B cell (primary cell): Measurements from ENCODE around the gene PSMD5. TPM values are rescaled to one million over a fixed set of nuclear protein-coding genes. Genes with fewer than 3 reads are reported as not detected.

Experiments used
- ATAC-seq: fragments of 200-7000 bp; cut with Tn5 transposase; one replicate; pipeline ENCODE4 v1.10.0; 2021; ENCODE audit warnings: low read depth, mild to moderate bottlenecking, moderate number of reproducible peaks, moderate library complexity
- CTCF ChIA-PET: fragments of 350-600 bp; sonication (Branson Sonifier 250); formaldehyde crosslinking; loops from one replicate; lab custom pipeline; 2021; ENCODE audit warnings: antibody characterized with exemption, inconsistent platforms; lab: Charles Lee
- POLR2A ChIA-PET: fragments of 350-600 bp; sonication (Branson Sonifier 250); formaldehyde crosslinking; loops from one replicate; lab custom pipeline; 2021; ENCODE audit warnings: antibody characterized with exemption; lab: Charles Lee
- DNase-seq: peaks from one replicate; pipeline ENCODE4 v3.0.0; 2013
- H2AFZ ChIP-seq: 2 replicates; pipeline ENCODE4 v1.6.1; 2012; ENCODE audit warnings: mild to moderate bottlenecking, low read depth, low read length; ENCODE audit not compliant: insufficient read depth, poor library complexity, severe bottlenecking
- H3K27ac ChIP-seq, 2 donors: 1 replicate in 1 of 2; 2 replicates in 1 of 2; pipeline ENCODE4 v1.5.1; 2012 to 2013; ENCODE audit warnings: low read length in 2 of 2, mild to moderate bottlenecking in 2 of 2, moderate library complexity in 1 of 2
- H3K27me3 ChIP-seq, 4 experiments: fragments of 200-600 bp in 1 of 4; sonication (generic) in 1 of 4; replicated peaks in 1 of 4; 1 replicate in 2 of 4; 2 replicates in 2 of 4; pipeline versions ENCODE4 v1.6.1 to v1.7.0; 2013 to 2016; ENCODE audit warnings: low read length in 3 of 4, mild to moderate bottlenecking in 2 of 4, mixed read lengths in 1 of 4, moderate library complexity in 1 of 4; ENCODE audit not compliant: insufficient read depth in 4 of 4, control insufficient read depth in 3 of 4; ENCODE audit errors: control extremely low read depth in 1 of 4
- H3K36me3 ChIP-seq, 2 experiments: replicated peaks in 1 of 2; 1 replicate in 1 of 2; 2 replicates in 1 of 2; pipeline versions ENCODE4 v1.6.1 to v1.7.1; 2013; ENCODE audit warnings: low read length in 1 of 2; ENCODE audit not compliant: insufficient read depth in 2 of 2, control insufficient read depth in 1 of 2; ENCODE audit errors: control extremely low read depth in 1 of 2, extremely low read depth in 1 of 2
- H3K4me1 ChIP-seq, 2 donors: fragments of 200-600 bp in 1 of 2; sonication (generic) in 1 of 2; 1 replicate in 1 of 2; 2 replicates in 1 of 2; pipeline versions ENCODE4 v1.5.1 to v1.6.1; 2013 to 2017; ENCODE audit warnings: low read length in 2 of 2; ENCODE audit not compliant: control insufficient read depth in 2 of 2, insufficient read depth in 2 of 2
- H3K4me2 ChIP-seq: replicated peaks from 2 replicates; pipeline ENCODE3; 2012; ENCODE audit warnings: mild to moderate bottlenecking, low read depth, low read length; ENCODE audit not compliant: poor library complexity, severe bottlenecking
- H3K4me3 ChIP-seq, 5 experiments: fragments of 200-600 bp in 1 of 5; sonication (generic) in 1 of 5; 1 replicate in 3 of 5; 2 replicates in 2 of 5; pipeline versions ENCODE4 v1.5.1 to v1.7.0; 2011 to 2016; ENCODE audit warnings: low read length in 4 of 5, mild to moderate bottlenecking in 4 of 5, low read depth in 2 of 5, control low read depth in 1 of 5, moderate library complexity in 1 of 5; ENCODE audit not compliant: insufficient read depth in 1 of 5; ENCODE audit errors: control extremely low read depth in 1 of 5, extremely low read depth in 1 of 5
- H3K79me2 ChIP-seq: fragments of 200-600 bp; sonication (generic); one replicate; pipeline ENCODE4 v1.6.0; 2016; ENCODE audit warnings: low read length; ENCODE audit not compliant: control insufficient read depth, insufficient read depth
- H3K9ac ChIP-seq: fragments of 200-600 bp; sonication (generic); 2 replicates; pipeline ENCODE4 v1.6.1; 2017; ENCODE audit warnings: mild to moderate bottlenecking, low read length, moderate library complexity
- H3K9me3 ChIP-seq, 3 donors: one replicate each; pipeline versions ENCODE4 v1.6.1 to v1.7.1; 2013; ENCODE audit warnings: low read length in 2 of 3; ENCODE audit not compliant: control insufficient read depth in 2 of 3, insufficient read depth in 1 of 3; ENCODE audit errors: control extremely low read depth in 1 of 3
- H4K20me1 ChIP-seq: 2 replicates; pipeline ENCODE4 v1.6.0; 2012; ENCODE audit warnings: mild to moderate bottlenecking, low read length; ENCODE audit not compliant: insufficient read depth, control insufficient read depth, poor library complexity, severe bottlenecking
- H3K27ac Mint-ChIP-seq: one replicate; pipeline ENCODE4 v1.8.0; 2021; ENCODE audit warnings: mixed read lengths
- H3K27me3 Mint-ChIP-seq: one replicate; pipeline ENCODE4 v1.8.0; 2021; ENCODE audit warnings: mixed read lengths
- H3K4me1 Mint-ChIP-seq: one replicate; pipeline ENCODE4 v1.8.0; 2021; ENCODE audit warnings: mixed read lengths
- H3K4me3 Mint-ChIP-seq: one replicate; pipeline ENCODE4 v1.8.0; 2021; ENCODE audit warnings: mixed read lengths
- H3K9me3 Mint-ChIP-seq: one replicate; pipeline ENCODE4 v1.8.0; 2022; ENCODE audit warnings: mixed read lengths; ENCODE audit not compliant: insufficient read depth
- EZH2 ChIP-seq: IDR thresholded peaks from 2 replicates; pipeline ENCODE4 v1.6.1; 2012; ENCODE audit warnings: borderline replicate concordance, low read depth, mild to moderate bottlenecking, moderate library complexity, low read length; ENCODE audit not compliant: insufficient read depth, poor library complexity, severe bottlenecking
- WGBS: methylation state at CpG from one replicate; pipeline ENCODE4 v1.1.5; 2013; ENCODE audit warnings: missing lambda C conversion rate; ENCODE audit not compliant: insufficient coverage; 5-methylcytosine and 5-hydroxymethylcytosine counted together
- intact Hi-C: fragments of 100-400 bp; cut with micrococcal nuclease; formaldehyde crosslinking; loops from one replicate; pipeline ENCODE4 v1.10.0; 2022
- polyA plus RNA-seq: library from polyadenylated mRNA; depleted of rRNA; stranded (reverse); fragments of >200 nt; gene quantifications from 2 replicates; pipeline ENCODE4 v1.2.3, GENCODE V29; 2012
- total RNA-seq, 2 donors: library from RNA; stranded (reverse); fragments of 120-200 nt in 1 of 2; gene quantifications; 1 replicate in 1 of 2; 2 replicates in 1 of 2; pipeline versions ENCODE4 v1.2.3 to v1.2.4, GENCODE V29; 2013 to 2022
- TF ChIP-seq, protein P1 (sequence below): fragments of 200-600 bp; IDR thresholded peaks from one replicate; pipeline ENCODE4 v1.8.0; 2022; ENCODE audit warnings: antibody characterized with exemption, mild to moderate bottlenecking

PSMD5 gene
- total and polyA plus RNA-seq, 2 donors (not counting 1 experiment from before 2014, with no cell fraction given), result 7.4 to 25.3 TPM

DNA sequence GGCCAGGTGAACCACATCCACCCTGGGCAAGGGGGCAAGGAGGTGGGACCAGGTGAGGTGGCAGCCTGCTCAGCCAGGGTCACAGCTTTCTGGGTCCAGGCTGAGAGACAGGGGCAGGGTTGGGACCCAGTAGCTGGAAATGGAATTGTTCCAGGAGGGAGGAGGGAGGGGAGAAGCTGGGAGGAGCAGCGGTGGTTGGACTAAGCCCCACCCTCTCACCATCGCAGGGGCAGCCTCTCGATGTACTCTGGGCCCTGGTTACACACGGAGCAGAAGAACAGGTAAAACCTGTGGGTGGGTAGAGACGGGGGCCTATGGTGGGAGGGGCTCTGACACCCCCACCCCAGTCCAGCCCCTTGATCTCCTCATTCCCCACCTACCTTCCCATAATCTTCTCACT is 23.1 kb upstream of the PSMD5 start:
- H3K27me3 Mint-ChIP-seq, result no peaks in the 10 kb centered on the region
- Histone ChIP-seq H3K27ac (no peak overlapping the region), H3K79me2 (peaks cover 4% of the 10 kb centered on the region), H3K27me3 (no peaks in the 10 kb centered on the region), H3K9me3 (no peaks in the 10 kb centered on the region), H3K4me3 (no peak overlapping the region), H2AFZ (no peak overlapping the region), H3K4me2 (no peak overlapping the region), H3K4me1 (peaks cover 0 to 19% of the 10 kb centered on the region in 2 donors), H4K20me1 (no peaks in the 10 kb centered on the region), H3K9ac (no peak overlapping the region), H3K36me3 (peaks cover 0 to 14% of the 10 kb centered on the region in 2 experiments)
- no peak overlapping the region for H3K4me3 Mint-ChIP-seq
- ChIA-PET POLR2A (no interaction called here), CTCF (interaction anchor here (6.7 kb wide), 1 partner anchor 69 kb away, joined by 102 read pairs; no protein-coding TSS in a partner anchor)
- no peak for TF ChIP-seq EZH2
- TF ChIP-seq, protein P1, sequence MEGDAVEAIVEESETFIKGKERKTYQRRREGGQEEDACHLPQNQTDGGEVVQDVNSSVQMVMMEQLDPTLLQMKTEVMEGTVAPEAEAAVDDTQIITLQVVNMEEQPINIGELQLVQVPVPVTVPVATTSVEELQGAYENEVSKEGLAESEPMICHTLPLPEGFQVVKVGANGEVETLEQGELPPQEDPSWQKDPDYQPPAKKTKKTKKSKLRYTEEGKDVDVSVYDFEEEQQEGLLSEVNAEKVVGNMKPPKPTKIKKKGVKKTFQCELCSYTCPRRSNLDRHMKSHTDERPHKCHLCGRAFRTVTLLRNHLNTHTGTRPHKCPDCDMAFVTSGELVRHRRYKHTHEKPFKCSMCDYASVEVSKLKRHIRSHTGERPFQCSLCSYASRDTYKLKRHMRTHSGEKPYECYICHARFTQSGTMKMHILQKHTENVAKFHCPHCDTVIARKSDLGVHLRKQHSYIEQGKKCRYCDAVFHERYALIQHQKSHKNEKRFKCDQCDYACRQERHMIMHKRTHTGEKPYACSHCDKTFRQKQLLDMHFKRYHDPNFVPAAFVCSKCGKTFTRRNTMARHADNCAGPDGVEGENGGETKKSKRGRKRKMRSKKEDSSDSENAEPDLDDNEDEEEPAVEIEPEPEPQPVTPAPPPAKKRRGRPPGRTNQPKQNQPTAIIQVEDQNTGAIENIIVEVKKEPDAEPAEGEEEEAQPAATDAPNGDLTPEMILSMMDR, result no peak
- no peak for DNase-seq
- ATAC-seq, result no peak
- H3K9me3 Mint-ChIP-seq, result no peaks in the 10 kb centered on the region
- WGBS, result no CpG with 5 or more reads among the region's 5 CpGs
- no peak overlapping the region for H3K27ac Mint-ChIP-seq
- H3K4me1 Mint-ChIP-seq, result peaks cover 10% of the 10 kb centered on the region
- intact Hi-C loops, result loop anchor here (10.0 kb wide), 1 partner anchor 339 kb away; the partner anchor contains the start of gene RAB14

DNA sequence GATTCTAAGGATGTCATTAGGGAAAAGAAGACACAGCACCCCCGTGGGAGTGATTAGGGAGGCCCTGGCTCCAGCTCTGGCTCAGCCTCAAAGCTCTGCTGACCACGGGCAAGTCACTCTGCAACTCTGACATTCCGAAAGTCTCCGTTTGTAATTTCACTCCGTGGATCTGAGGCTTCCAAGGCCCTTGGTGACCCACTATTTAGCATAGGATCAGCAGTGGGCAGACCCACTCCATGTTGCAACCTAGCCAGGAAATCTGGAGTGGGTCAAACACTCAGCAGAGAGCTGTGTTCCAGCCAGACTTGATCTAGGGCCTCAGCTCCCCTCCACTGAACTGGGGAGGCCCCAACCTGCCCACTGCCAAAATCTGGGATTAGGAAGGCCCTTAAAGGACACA is 22.5 kb upstream of the PSMD5 start:
- Histone ChIP-seq H3K9me3 (no peaks in the 10 kb centered on the region), H3K79me2 (peaks cover 4% of the 10 kb centered on the region), H3K4me2 (no peak overlapping the region), H2AFZ (no peak overlapping the region), H3K4me3 (no peak overlapping the region), H3K27me3 (no peaks in the 10 kb centered on the region), H3K36me3 (peaks cover 0 to 19% of the 10 kb centered on the region in 2 experiments), H3K27ac (no peak overlapping the region), H4K20me1 (no peaks in the 10 kb centered on the region), H3K4me1 (peaks cover 0 to 18% of the 10 kb centered on the region in 2 donors), H3K9ac (no peak overlapping the region)
- ATAC-seq (no peak), DNase-seq (no peak)
- Mint-ChIP-seq H3K27me3 (no peaks in the 10 kb centered on the region), H3K9me3 (no peaks in the 10 kb centered on the region), H3K4me3 (no peak overlapping the region), H3K4me1 (peaks cover 10% of the 10 kb centered on the region), H3K27ac (no peak overlapping the region)
- TF ChIP-seq, protein P1, result no peak
- no peak for TF ChIP-seq EZH2
- ChIA-PET POLR2A (no interaction called here), CTCF (interaction anchor here (6.7 kb wide), 1 partner anchor 70 kb away, joined by 102 read pairs; no protein-coding TSS in a partner anchor)
- intact Hi-C loops, result loop anchor here (10.0 kb wide), 1 partner anchor 340 kb away; the partner anchor contains the start of gene RAB14
- WGBS, result 98% methylated on average over 5 of the region's 5 CpGs
